Measurements from ENCODE around the gene TIGD1.

Gene TIGD1

GRCh38 chr2:232523402-232523681 is 27.0 kb downstream of the TIGD1 start:
- no peaks in the 10 kb centered on the region for H3K9me3 Mint-ChIP-seq
- H3K27me3 Mint-ChIP-seq: peaks cover 71% of the 10 kb centered on the region
- peak overlapping the region; percentile 54 for H3K4me3 Mint-ChIP-seq
- DNase-seq (ENCODE audit: low spot score in 2 of 2): no peak
- ATAC-seq (replicated peaks; ENCODE audit: extremely low read depth, poor library complexity, severe bottlenecking): no peak
- peaks cover 3% of the 10 kb centered on the region for H3K36me3 Mint-ChIP-seq (ENCODE audit: insufficient read depth)
- no peak overlapping the region for H3K27ac Mint-ChIP-seq (ENCODE audit: low read depth)
- peaks cover 16% of the 10 kb centered on the region for H3K4me1 Mint-ChIP-seq

- ATAC-seq (replicated peaks; ENCODE audit: extremely low read depth, poor library complexity, severe bottlenecking) (no peak), DNase-seq (ENCODE audit: low spot score in 2 of 2) (no peak)
- Mint-ChIP-seq H3K36me3 (ENCODE audit: insufficient read depth) (peaks cover 3% of the 10 kb centered on the region), H3K27ac (ENCODE audit: low read depth) (no peak overlapping the region), H3K27me3 (peaks cover 71% of the 10 kb centered on the region), H3K9me3 (no peaks in the 10 kb centered on the region), H3K4me1 (peaks cover 10% of the 10 kb centered on the region), H3K4me3 (peak overlapping the region; percentile 54)
Measured at GRCh38 chr2:232522623-232523401, 27.5 kb downstream of the TIGD1 start.

GRCh38 chr2:232521959-232522622 is 28.3 kb downstream of the TIGD1 start:
- ATAC-seq (replicated peaks; ENCODE audit: extremely low read depth, poor library complexity, severe bottlenecking): peak; percentile 54
- peak; percentile 33 to 75 for DNase-seq (ENCODE audit: low spot score in 2 of 2)
- peak overlapping the region; percentile 72 for H3K4me3 Mint-ChIP-seq
- H3K4me1 Mint-ChIP-seq: peaks cover 10% of the 10 kb centered on the region
- H3K36me3 Mint-ChIP-seq (ENCODE audit: insufficient read depth): peaks cover 3% of the 10 kb centered on the region
- no peaks in the 10 kb centered on the region for H3K9me3 Mint-ChIP-seq
- peaks cover 69% of the 10 kb centered on the region for H3K27me3 Mint-ChIP-seq
- no peak overlapping the region for H3K27ac Mint-ChIP-seq (ENCODE audit: low read depth)

- Mint-ChIP-seq H3K9me3 (no peaks in the 10 kb centered on the region), H3K27me3 (peaks cover 68% of the 10 kb centered on the region)
Measured at GRCh38 chr2:232521098-232521497, 29.3 kb downstream of the TIGD1 start.

GRCh38 chr2:232520489-232520888 is 29.9 kb downstream of the TIGD1 start:
- Mint-ChIP-seq H3K36me3 (ENCODE audit: insufficient read depth) (peaks cover 3% of the 10 kb centered on the region), H3K27me3 (peaks cover 68% of the 10 kb centered on the region), H3K4me1 (peaks cover 10% of the 10 kb centered on the region), H3K4me3 (no peak overlapping the region), H3K9me3 (no peaks in the 10 kb centered on the region), H3K27ac (ENCODE audit: low read depth) (no peak overlapping the region)
- DNase-seq (ENCODE audit: low spot score in 2 of 2) (no peak), ATAC-seq (replicated peaks; ENCODE audit: extremely low read depth, poor library complexity, severe bottlenecking) (no peak)

More at GRCh38 chr2:232521098-232521497, 29.3 kb downstream of the TIGD1 start:
- H3K36me3 Mint-ChIP-seq (ENCODE audit: insufficient read depth): peaks cover 3% of the 10 kb centered on the region
- H3K27ac Mint-ChIP-seq (ENCODE audit: low read depth): no peak overlapping the region
- no peak for ATAC-seq (replicated peaks; ENCODE audit: extremely low read depth, poor library complexity, severe bottlenecking)
- peaks cover 10% of the 10 kb centered on the region for H3K4me1 Mint-ChIP-seq
- no peak for DNase-seq (ENCODE audit: low spot score in 2 of 2)
- peak overlapping the region; percentile 72 for H3K4me3 Mint-ChIP-seq

DNA sequence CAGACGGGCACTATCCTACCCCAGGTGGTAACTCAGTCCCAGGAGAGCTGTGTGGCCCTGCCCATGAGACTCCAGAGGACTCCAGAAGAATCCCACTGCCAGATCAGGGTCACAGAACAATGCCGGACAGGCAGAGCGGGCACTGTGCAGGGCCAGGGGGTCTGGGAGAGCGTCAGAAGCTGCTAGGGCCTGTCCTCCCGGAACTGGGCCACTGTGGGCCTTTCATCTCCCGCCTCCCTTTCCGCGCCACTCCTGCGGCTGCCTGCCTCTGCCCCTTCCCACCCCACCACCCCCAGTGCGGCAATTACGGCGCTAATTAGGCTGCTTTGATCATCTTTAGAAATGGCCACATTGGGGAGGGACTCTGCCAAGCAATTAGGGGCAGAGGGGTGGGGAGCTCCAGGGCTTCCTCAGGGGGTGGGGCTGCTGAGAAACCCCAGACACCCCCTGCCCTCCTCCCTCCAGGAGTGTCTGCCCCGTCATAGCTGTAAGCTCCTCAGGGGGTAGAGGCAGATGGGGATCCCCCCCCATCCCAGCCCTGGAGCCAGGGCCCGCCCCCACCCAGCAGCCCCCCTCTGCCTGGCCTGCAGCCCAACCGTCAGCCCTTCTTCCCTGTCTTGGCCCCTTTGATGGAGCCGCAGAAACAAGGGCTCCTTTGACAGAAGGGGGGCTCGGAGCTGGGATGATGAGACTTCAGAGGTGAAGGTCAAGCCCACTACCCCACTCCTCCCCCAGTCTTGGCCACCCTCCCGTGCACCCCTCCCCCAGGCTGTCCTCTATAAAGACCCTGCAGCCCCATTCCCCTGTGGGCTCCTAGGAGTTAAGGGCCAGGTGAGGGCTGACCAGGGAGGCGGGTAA is 30.5 kb downstream of the TIGD1 start, which contains the start of gene PRSS56:
Gene PRSS56, plus strand, starts transcription at position 808 of the 858 bp plus-strand sequence. CDS start 211 bp downstream, outside the sequence.
- Mint-ChIP-seq H3K4me3 (peak within 1 kb of the TSS; percentile 72), H3K4me1 (peaks cover 10% of the 10 kb centered on the region), H3K27ac (ENCODE audit: low read depth) (no peak within 1 kb of the TSS), H3K27me3 (peaks cover 68% of the 10 kb centered on the region), H3K9me3 (no peaks in the 10 kb centered on the region), H3K36me3 (ENCODE audit: insufficient read depth) (peaks cover 3% of the 10 kb centered on the region)
- ATAC-seq (replicated peaks; ENCODE audit: extremely low read depth, poor library complexity, severe bottlenecking) (no peak), DNase-seq (ENCODE audit: low spot score in 2 of 2) (no peak)

DNA sequence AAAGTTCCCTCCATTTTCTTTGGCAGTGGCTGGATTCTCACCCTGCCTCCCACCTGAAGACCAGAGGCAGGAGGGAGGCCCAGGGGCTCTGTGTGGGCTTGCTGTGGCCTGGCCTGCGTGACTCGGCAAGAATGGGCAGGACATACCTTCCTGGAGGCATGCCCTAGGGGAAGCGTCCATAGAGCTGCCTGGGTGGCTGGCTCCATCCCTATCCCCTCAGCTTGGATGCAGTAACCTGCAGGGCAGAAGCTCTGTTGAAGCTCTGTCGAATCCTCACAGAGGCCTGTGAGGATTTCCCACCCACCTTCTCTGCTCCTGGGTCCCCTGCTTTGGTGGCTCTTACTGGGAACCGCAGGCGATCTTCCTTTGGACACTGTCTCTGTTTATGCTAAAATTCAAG is 31.5 kb downstream of the TIGD1 start:
- Mint-ChIP-seq H3K36me3 (ENCODE audit: insufficient read depth) (peaks cover 3% of the 10 kb centered on the region), H3K27ac (ENCODE audit: low read depth) (no peak overlapping the region), H3K4me3 (no peak overlapping the region), H3K9me3 (no peaks in the 10 kb centered on the region), H3K4me1 (peaks cover 10% of the 10 kb centered on the region), H3K27me3 (peaks cover 70% of the 10 kb centered on the region)
- ATAC-seq (replicated peaks; ENCODE audit: extremely low read depth, poor library complexity, severe bottlenecking) (no peak), DNase-seq (ENCODE audit: low spot score in 2 of 2) (no peak)

GRCh38 chr2:232516551-232516950 is 33.8 kb downstream of the TIGD1 start:
- Mint-ChIP-seq H3K9me3 (no peaks in the 10 kb centered on the region), H3K4me3 (no peak overlapping the region), H3K27ac (ENCODE audit: low read depth) (no peak overlapping the region), H3K36me3 (ENCODE audit: insufficient read depth) (peaks cover 3% of the 10 kb centered on the region), H3K4me1 (peaks cover 4% of the 10 kb centered on the region), H3K27me3 (peaks cover 77% of the 10 kb centered on the region)
- DNase-seq (ENCODE audit: low spot score in 2 of 2): no peak
- ATAC-seq (replicated peaks; ENCODE audit: extremely low read depth, poor library complexity, severe bottlenecking): no peak

DNA sequence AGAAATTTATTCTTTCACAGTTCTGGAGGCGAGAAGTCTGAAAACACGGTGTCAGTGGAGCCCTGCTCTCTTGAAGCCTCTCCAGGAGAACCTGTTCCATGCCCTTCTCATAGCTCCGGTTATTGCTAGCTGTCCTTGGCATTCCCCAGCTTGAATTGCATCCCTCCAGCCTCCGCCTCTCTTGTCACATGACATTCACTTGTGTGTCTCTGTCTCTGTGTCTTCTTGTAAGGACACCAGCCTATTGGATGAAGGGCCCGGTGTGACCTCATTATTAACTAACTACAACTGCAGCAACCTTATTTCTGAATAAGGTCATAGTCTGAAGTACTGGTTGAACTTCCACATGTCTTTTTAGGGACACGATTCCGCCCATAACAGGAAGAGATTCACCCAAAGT is 34.7 kb downstream of the TIGD1 start:
- peaks cover under 1% of the 10 kb centered on the region for H3K36me3 Mint-ChIP-seq (ENCODE audit: insufficient read depth)
- no peak overlapping the region for H3K4me3 Mint-ChIP-seq
- no peak for DNase-seq (ENCODE audit: low spot score in 2 of 2)
- H3K27ac Mint-ChIP-seq (ENCODE audit: low read depth): no peak overlapping the region
- H3K27me3 Mint-ChIP-seq: peaks cover 67% of the 10 kb centered on the region
- ATAC-seq (replicated peaks; ENCODE audit: extremely low read depth, poor library complexity, severe bottlenecking): no peak
- H3K9me3 Mint-ChIP-seq: no peaks in the 10 kb centered on the region
- no peaks in the 10 kb centered on the region for H3K4me1 Mint-ChIP-seq

DNA sequence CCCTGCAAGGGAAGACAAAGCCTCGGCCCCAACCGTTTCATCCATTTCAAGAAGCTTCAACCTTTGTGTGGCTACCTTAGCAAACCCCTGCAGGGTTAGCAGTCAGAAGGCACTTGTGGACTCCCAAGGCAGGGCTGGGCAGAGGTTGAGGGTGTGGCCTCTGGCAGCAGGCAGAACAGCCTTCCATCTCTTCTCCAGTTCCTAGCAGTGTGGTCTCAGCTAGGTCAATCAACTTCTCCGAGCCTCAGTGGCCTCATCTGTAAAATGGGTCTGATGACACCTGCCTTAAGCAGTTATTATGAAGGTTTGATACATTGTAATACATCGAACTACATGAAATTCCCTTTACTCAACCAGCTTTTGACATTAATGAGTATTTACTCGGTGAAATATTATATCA is 37.0 kb downstream of the TIGD1 start:
- no peaks in the 10 kb centered on the region for H3K36me3 Mint-ChIP-seq (ENCODE audit: insufficient read depth)
- peaks cover 58% of the 10 kb centered on the region for H3K27me3 Mint-ChIP-seq
- H3K4me3 Mint-ChIP-seq: no peak overlapping the region
- no peak for ATAC-seq (replicated peaks; ENCODE audit: extremely low read depth, poor library complexity, severe bottlenecking)
- no peaks in the 10 kb centered on the region for H3K4me1 Mint-ChIP-seq
- no peaks in the 10 kb centered on the region for H3K9me3 Mint-ChIP-seq
- DNase-seq (ENCODE audit: low spot score in 2 of 2): no peak
- no peak overlapping the region for H3K27ac Mint-ChIP-seq (ENCODE audit: low read depth)

GRCh38 chr2:232512602-232513001 is 37.8 kb downstream of the TIGD1 start:
- Mint-ChIP-seq H3K27ac (ENCODE audit: low read depth) (no peak overlapping the region), H3K9me3 (no peaks in the 10 kb centered on the region), H3K4me3 (no peak overlapping the region), H3K27me3 (peaks cover 59% of the 10 kb centered on the region), H3K4me1 (no peaks in the 10 kb centered on the region), H3K36me3 (ENCODE audit: insufficient read depth) (no peaks in the 10 kb centered on the region)
- ATAC-seq (replicated peaks; ENCODE audit: extremely low read depth, poor library complexity, severe bottlenecking) (no peak), DNase-seq (ENCODE audit: low spot score in 2 of 2) (no peak)

- ATAC-seq (replicated peaks; ENCODE audit: extremely low read depth, poor library complexity, severe bottlenecking): no peak
- peaks cover 58% of the 10 kb centered on the region for H3K27me3 Mint-ChIP-seq
- no peak for DNase-seq (ENCODE audit: low spot score in 2 of 2)
- no peaks in the 10 kb centered on the region for H3K4me1 Mint-ChIP-seq
- no peaks in the 10 kb centered on the region for H3K36me3 Mint-ChIP-seq (ENCODE audit: insufficient read depth)
- H3K9me3 Mint-ChIP-seq: no peaks in the 10 kb centered on the region
- no peak overlapping the region for H3K27ac Mint-ChIP-seq (ENCODE audit: low read depth)
- no peak overlapping the region for H3K4me3 Mint-ChIP-seq
Measured at GRCh38 chr2:232511336-232511890, 38.9 kb downstream of the TIGD1 start.

All from central memory CD8-positive, alpha-beta T cell (primary cell).